NCI-H226 (cell line): Measurements from ENCODE around the gene FNDC5.
A peak's percentile ranks its signal among the peaks of the same experiment; 100 is the strongest.

Source experiments
- DNase-seq: peaks from one replicate; pipeline ENCODE4 v3.0.0-alpha.2; 2015

Gene FNDC5

DNA sequence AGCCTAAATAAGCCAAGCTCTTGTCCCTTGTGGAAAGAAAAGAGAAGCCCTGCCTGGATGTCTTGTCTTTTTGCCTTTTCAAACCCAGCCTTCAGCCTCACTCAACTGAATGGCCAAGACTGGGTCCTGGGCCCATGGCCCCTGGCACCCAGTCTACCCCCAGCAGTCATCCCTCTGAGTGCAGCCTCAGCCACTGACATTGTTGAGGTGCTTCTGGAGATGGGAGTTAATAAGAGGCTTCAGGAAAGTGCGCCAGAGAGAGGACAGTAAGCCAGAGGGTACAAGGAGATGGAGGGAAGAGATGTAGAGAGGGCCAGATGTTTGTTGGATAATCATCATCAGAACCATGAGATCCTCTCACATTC lies 6.8 kb downstream of the FNDC5 start:
- DNase-seq = no peak

GRCh38 chr1:32863218-32863880 lies 7.4 kb downstream of the FNDC5 start:
- no peak for DNase-seq

- peak; percentile 74 for DNase-seq
These were observed 8.6 kb downstream of the FNDC5 start for GRCh38 chr1:32861904-32862695.

DNA sequence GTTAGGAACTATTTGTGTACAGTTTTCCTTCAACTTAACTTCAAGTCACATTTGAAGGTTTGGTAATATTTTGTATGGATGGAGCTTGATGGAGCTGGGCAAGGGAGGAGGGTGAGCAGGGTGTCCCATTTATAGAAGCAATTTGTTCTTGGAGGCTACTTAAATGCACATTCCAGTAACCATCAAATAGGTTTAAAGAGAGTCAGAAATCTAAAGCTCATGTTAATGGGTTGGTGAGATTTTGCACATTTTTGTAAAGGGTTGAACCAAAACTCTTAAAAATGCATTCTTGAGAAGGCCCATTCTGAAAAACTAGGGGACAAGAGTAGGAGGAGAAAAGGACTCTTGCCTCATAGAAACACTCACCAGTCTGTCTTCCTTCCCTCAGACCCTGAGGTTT lies 10.1 kb downstream of the FNDC5 start:
- DNase-seq = no peak

GRCh38 chr1:32859915-32860314 lies 10.8 kb downstream of the FNDC5 start:
- no peak for DNase-seq

- DNase-seq = no peak
These were observed 11.9 kb downstream of the FNDC5 start for GRCh38 chr1:32858791-32859190.

DNA sequence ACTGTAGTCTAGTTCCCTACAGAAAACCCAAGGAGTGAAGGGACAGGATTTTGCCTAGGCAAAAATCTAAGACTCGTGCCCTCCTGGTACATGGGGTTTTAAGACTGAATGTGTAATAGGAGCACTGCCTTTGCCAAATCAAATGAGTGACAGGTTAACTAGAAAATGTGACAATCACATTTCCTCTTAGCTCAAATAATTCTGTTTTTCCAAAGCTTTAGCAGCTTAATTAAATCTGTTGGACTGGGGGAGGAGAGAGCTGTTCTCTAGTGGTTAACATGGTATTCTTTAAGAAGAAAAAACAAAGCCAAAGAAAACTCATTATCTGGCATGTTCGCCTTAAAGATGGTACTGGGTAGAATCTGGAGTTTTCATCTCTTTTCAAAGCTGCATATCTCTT lies 12.6 kb downstream of the FNDC5 start:
- DNase-seq = no peak

DNA sequence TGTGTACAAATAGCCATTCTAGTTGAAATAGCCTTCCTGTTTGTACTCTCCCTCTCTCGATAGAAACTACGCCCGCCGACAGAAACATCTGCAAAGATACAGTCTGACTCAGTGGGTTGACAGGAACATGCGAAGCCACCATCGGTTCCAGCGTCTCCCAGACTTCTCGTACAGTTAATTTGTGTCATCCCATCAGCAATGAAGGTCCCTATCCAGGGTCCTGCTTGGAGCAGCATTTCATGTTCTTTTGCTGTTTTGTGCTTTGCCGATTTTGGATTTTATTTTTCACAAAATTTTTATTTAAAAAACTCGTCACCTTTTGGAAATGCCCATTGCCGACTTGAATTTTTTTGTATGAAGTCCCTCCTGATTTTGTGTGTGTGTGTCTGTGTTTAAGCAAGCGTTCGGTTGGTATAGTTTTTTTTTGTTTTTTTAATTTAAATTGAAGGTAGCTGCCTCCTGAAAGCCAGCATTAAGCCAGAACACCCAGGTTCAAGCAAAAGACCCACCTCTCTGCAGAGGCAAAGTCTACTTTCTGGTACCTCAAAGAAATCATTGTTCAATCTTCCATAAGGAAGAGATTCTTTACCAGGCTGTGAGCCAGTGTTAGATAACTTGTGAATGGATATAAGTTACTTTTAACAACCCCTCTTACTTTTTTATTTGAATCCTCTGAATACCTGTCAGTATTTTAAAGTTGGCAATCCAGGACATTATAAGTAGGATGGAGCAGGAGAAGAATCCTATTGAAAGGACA lies 14.7 kb downstream of the FNDC5 start:
- no peak for DNase-seq

GRCh38 chr1:32848354-32849063 lies 22.2 kb downstream of the FNDC5 start:
- DNase-seq = no peak

DNA sequence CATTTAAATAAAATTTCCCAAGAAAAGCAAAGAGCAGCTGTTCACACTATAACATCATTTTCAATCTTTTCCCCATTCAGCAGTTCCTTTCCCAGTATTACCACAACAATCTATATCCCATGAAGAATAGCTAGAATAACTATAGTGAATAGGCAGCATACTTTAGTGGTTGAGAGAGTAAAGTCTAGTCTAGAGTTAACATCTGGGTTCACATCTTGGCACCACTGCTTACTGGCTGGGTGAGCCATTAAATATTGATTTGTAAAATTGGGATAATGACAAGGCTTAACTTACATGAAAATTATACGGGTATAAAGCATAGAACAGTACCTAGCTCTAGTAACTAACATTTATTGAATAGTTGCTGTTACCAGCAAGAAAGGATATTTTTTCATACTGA lies 38.8 kb downstream of the FNDC5 start:
- DNase-seq = no peak

DNA sequence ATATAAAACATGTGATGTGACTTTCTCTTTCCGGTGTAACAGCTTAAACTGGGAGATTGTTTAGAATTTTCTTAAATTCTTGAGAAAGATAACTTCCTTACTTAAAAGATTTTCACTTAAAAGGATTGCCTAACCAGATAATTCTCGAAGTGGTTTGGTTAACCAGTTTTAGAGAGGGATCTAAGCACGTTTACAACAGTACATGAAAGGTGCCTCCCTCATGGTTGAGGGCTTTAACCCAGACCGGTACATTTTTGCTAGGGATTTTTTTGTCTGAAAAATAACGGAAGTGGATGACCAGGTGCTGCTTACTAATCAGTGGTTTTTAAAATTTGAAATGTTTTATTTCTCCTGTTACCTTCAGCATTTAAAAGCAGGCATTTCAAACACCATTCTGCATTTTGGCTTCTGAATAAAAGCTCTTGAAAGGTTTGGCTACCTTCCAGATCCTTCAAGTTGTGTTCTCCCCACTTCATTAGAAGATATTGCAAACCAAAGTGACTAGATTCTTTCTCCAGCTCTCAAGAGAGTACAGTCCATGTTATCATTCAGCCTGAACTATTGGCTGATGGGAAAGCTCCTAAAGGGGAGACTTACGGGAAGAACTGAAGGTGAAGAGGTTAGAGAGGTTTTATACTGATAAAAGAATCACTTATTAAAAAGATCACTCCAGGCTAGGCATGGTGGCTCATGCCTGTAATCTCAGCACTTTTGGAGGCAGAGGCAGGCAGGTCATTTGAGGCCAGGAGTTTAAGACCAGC lies 40.4 kb downstream of the FNDC5 start:
- no peak for DNase-seq

GRCh38 chr1:32828341-32828740 lies 42.4 kb downstream of the FNDC5 start:
- no peak for DNase-seq

DNA sequence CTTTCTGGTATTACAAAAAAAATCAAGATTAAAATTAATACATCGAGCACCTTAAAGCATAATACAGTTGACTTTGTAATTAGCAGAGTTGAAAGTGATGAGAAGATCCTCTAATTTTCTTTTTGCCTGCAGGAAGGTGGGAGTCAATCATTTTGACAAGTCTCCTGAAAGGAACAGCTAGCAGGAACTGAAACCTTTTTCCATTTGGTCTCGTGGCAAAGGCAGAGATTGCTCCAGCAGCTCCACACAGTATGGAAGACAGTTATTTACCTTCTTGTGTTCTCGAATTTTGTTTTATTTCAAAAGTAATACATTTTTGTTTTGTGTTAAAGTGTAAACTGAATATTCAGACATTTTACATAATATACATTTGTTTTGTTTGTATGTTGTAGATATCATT lies 45.5 kb downstream of the FNDC5 start:
- no peak for DNase-seq

DNA sequence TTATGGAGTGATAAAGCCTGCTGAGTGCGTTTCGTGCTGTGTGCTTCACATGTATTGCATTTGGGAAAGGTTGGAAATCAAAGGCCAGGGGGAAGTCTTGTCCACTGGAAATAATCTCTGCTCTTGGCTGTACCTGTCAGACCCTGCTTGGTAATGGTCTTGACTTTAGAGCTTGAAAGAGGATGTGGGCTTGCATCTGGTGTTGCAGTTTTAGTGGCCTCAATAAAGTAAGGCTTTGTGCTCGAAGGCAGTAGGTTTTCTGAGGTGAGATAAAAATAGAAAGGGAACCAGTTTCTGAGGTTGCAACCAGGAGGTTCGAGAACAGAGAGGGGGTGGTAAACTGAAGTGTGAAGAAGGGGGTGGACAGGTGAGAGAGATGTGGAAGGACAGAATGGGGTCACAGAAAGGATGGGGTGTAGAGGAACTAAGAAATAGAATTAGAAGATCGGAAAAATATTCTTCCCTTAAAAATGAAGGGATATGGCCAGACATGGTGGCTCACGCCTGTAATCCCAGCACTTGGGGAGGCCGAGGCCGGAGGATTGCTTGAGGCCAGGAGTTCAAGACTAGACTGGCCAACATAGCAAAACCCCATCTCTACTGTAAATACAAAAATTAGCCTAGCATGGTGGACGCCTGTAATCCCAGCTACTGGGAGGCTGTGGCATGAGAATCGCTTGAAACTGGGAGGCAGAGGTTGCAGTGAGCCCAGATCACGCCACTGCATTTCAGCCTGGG lies 51.7 kb downstream of the FNDC5 start:
- no peak for DNase-seq

DNA sequence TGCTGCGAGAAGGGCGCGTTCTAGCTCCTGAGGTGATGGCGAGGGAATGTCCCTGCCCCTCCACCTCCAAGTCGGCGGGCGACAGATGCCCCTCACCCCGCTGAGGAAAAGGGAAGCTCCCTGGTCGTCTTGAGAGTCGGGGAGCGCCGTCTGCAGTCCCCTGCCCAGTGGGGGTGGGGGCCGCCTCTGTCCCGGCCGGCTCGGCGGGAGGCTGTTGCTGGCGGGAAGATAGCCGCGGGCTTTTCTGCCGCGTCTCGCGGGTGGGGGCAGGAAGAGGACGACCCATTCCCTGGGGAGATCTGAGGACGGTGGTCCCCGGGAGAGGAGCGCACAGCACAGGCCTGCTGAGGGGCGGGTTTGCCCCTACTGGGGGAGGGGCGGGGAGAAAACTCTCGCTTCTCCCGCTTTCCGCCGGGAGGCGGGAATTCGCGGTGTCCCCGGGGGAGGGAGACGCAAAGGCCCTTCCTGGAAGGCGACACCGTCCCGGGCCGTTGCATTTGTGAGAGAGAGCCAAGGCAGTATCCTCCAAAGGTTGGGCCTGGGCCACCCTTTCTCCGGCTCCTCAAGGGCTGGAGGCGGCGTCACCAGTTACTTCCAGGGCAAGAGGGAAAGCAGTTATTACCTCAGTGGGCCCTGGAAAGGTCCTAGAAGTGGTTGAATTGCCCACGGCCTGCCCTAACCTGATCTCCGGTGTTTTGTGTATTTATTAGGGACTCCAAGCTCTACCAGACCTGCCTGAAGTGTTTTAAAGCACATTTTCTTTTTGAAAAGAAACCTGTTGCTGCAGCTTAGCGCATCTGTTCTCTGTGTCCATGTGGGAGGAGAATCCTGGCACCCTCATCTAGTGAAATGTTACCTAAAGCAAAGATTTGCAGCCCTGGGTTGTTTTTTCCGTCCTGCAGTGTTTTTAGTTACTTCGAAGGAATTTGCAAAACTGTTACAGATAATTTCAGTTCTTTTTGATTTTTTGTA lies 52.6 kb downstream of the FNDC5 start:
- DNase-seq = peak; percentile 40

GRCh38 chr1:32817159-32817814 lies 53.4 kb downstream of the FNDC5 start, which contains the start of the genes S100PBP and YARS1:
Gene S100PBP, plus strand, starts transcription at chr1:32817653. Its CDS starts 8,447 bp downstream, at chr1:32826100.
Gene YARS1, minus strand, starts transcription at chr1:32817358. Its CDS starts 114 bp downstream, at chr1:32817244.
- DNase-seq = peak; percentile 95

GRCh38 chr1:32816676-32817158 lies 54.0 kb downstream of the FNDC5 start:
- DNase-seq = no peak

DNA sequence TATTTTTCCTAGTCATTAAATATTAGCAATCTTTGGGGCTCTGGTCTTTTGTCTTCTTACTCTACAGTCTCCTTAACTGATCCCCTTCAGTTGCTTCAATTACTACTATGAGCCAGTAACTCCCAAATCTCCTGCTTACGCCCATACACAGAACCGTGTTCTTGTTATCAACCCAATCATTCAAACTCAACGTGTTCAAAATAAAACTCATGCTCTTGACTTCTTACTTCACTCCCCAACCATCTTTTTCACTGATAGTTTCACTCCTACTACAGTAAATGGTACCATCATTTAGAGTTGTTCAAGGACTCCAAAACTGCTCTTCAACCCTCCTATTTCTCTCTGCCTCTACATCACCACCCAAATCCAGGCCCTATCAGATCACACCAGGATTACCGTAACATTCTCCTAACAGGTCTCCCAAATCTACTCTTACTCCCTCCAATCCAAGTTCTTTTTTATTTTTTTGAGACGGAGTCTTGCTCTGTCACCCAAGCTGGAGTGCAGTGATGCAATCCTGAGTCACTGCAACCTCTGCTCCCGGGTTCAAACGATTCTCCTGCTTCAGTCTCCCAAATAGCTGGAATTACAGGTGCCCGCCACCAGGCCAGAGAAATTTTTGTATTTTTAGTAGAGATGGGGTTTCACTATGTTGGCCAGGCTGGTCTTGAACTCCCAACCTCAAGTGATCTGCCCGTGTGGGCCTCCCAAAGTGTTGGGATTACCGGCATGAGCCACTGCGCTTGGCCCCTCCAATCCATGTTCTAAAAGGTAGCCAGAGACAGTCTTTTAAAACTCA lies 56.6 kb downstream of the FNDC5 start:
- DNase-seq = no peak
